ENCODE data around the gene SUGT1. TPM values are rescaled to one million over a fixed set of nuclear protein-coding genes. Genes with fewer than 3 reads are reported as not detected.
A peak's percentile ranks its signal among the peaks of the same experiment; 100 is the strongest.

The SUGT1 gene
- total and polyA plus RNA-seq, 10 of the 15 experiments (the other 5 are each of a cell fraction or from before 2014, with no cell fraction given) = 46.7 to 122 (median 77.3) TPM

DNA sequence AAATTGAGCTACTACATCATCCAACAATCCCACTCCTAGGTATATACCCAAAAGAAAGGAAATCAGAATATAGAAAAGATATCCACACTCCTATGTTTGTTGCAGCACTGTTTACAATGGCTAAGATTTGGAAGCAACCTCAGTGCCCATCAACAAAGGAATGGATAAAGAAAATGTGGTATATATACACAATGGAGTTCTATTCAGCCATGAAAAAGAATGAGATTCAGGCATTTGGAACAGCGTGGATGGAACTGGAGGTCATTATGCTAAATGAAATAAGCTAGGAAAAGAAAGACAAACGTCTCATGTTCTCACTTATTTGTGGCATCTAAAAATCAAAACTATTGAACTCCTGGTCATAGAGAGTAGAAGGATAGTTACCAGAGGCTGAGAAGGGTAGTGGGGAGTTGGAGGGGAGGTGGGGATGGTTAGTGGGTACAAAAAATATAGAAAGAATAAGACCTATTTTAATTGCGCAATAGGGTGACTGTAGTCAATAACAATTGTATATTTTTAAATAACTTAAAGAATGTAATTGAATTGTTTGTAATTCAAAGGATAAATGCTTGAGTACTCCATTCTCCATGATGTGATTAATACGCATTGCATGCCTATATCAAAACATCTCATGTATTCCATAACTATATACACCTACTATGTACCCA is 37.4 kb upstream of the SUGT1 start:
- no peak for ATAC-seq
- Histone ChIP-seq H3K4me1 (ENCODE audit: control insufficient read depth, insufficient read depth, low read length) (peaks cover 6% of the 10 kb centered on the region; the same call in 1 of the 2 replicates), H3K27me3 (replicated peaks in 1 of 2; ENCODE audit: control insufficient read depth in 2 of 2, insufficient read depth in 2 of 2, low read length in 1 of 2) (no peaks in the 10 kb centered on the region), H2AFZ (ENCODE audit: control insufficient read depth, low read depth, low read length) (no peak overlapping the region), H3K27ac (ENCODE audit: control insufficient read depth, insufficient read depth) (no peak overlapping the region), H3K4me3 (no peak overlapping the region), H3K36me3 (ENCODE audit: control insufficient read depth in 2 of 2, insufficient read depth in 2 of 2, low read length in 1 of 2) (no peaks in the 10 kb centered on the region), H3K9me3 (replicated peaks; ENCODE audit: control insufficient read depth, insufficient read depth, low read length) (no peaks in the 10 kb centered on the region), H3K79me2 (ENCODE audit: control insufficient read depth, insufficient read depth, low read length) (peaks cover 8% of the 10 kb centered on the region), H3K9ac (ENCODE audit: control insufficient read depth, insufficient read depth, low read length) (no peak overlapping the region), H3K4me2 (ENCODE audit: control insufficient read depth, insufficient read depth) (no peak overlapping the region), H4K20me1 (ENCODE audit: control insufficient read depth, insufficient read depth) (no peaks in the 10 kb centered on the region)
- no peak for DNase-seq (ENCODE audit: low read depth, low spot score)
- TF ChIP-seq, protein P1, sequence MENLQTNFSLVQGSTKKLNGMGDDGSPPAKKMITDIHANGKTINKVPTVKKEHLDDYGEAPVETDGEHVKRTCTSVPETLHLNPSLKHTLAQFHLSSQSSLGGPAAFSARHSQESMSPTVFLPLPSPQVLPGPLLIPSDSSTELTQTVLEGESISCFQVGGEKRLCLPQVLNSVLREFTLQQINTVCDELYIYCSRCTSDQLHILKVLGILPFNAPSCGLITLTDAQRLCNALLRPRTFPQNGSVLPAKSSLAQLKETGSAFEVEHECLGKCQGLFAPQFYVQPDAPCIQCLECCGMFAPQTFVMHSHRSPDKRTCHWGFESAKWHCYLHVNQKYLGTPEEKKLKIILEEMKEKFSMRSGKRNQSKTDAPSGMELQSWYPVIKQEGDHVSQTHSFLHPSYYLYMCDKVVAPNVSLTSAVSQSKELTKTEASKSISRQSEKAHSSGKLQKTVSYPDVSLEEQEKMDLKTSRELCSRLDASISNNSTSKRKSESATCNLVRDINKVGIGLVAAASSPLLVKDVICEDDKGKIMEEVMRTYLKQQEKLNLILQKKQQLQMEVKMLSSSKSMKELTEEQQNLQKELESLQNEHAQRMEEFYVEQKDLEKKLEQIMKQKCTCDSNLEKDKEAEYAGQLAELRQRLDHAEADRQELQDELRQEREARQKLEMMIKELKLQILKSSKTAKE (IDR thresholded peaks at IDR 0.05; ENCODE audit: low read depth, poor library complexity, severe bottlenecking) = no peak
- TF ChIP-seq JUNB (IDR thresholded peaks at IDR 0.05) (no peak), CEBPB (IDR thresholded peaks at IDR 0.05; ENCODE audit: borderline replicate concordance in 1 of 2, low read depth in 2 of 2, low read length in 2 of 2) (peak in 1 of 2 experiments; percentile 40; a peak in 1 of 4 replicates), ELK1 (IDR thresholded peaks at IDR 0.05; ENCODE audit: low read depth, low read length) (no peak)
- TF ChIP-seq, protein P2, sequence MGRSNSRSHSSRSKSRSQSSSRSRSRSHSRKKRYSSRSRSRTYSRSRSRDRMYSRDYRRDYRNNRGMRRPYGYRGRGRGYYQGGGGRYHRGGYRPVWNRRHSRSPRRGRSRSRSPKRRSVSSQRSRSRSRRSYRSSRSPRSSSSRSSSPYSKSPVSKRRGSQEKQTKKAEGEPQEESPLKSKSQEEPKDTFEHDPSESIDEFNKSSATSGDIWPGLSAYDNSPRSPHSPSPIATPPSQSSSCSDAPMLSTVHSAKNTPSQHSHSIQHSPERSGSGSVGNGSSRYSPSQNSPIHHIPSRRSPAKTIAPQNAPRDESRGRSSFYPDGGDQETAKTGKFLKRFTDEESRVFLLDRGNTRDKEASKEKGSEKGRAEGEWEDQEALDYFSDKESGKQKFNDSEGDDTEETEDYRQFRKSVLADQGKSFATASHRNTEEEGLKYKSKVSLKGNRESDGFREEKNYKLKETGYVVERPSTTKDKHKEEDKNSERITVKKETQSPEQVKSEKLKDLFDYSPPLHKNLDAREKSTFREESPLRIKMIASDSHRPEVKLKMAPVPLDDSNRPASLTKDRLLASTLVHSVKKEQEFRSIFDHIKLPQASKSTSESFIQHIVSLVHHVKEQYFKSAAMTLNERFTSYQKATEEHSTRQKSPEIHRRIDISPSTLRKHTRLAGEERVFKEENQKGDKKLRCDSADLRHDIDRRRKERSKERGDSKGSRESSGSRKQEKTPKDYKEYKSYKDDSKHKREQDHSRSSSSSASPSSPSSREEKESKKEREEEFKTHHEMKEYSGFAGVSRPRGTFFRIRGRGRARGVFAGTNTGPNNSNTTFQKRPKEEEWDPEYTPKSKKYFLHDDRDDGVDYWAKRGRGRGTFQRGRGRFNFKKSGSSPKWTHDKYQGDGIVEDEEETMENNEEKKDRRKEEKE (IDR thresholded peaks at IDR 0.05) = no peak
- in situ Hi-C loops (cut with MboI) (loop anchor here (10.0 kb wide), 1 partner anchor 350 kb away; no protein-coding TSS in a partner anchor), intact Hi-C loops (cut with micrococcal nuclease; ENCODE audit: unreplicated experiment) (no loop called here)
- BruUV-seq (replicated peaks) = no TSS peak
- no peak for FAIRE-seq
- ChIA-PET POLR2A (interaction anchor here (1.0 to 3.1 kb wide), 2 partner anchors 14 to 37 kb away, joined by 7 to 19 read pairs; partner anchors contain the start of gene SUGT1), SMC1A (ENCODE audit: uncharacterized antibody, unreplicated experiment) (interaction anchor here (1.3 to 3.5 kb wide), 4 partner anchors 15 to 193 kb away, joined by 3 to 24 read pairs (median 12); no protein-coding TSS in a partner anchor), RAD21 (ENCODE audit: unreplicated experiment) (interaction anchor here (2.9 kb wide), 2 partner anchors 42 to 50 kb away, joined by 13 to 21 read pairs; no protein-coding TSS in a partner anchor), CTCF (interaction anchor here (1.9 kb wide), 1 partner anchor 353 kb away, joined by 5 read pairs; no protein-coding TSS in a partner anchor)
- WGBS (ENCODE audit: insufficient coverage, insufficient replicate concordance, low lambda C conversion rate, missing lambda C conversion rate) = 82% methylated on average over 4 of the region's 4 CpGs

Data from GM12878 (cell line).